Epithelial cell of proximal tubule (primary cell): ENCODE measurements around the gene RACGAP1. TPM values are rescaled to one million over a fixed set of nuclear protein-coding genes. Genes with fewer than 3 reads are reported as not detected.

Experiments
- DNase-seq: peaks from one replicate; pipeline ENCODE4 v3.0.0-alpha.2; 2011; ENCODE audit warnings: low read depth
- H3K4me3 ChIP-seq: 2 replicates; pipeline ENCODE4 v1.5.1; 2011; ENCODE audit warnings: low read depth, mild to moderate bottlenecking, low read length
- CTCF ChIP-seq: conservative IDR thresholded peaks from 2 replicates; pipeline ENCODE4 v1.5.1; 2012; ENCODE audit warnings: low read depth, mild to moderate bottlenecking, low read length
- total RNA-seq: library from RNA; depleted of rRNA; stranded (reverse); fragments of >200 nt; gene quantifications from 2 replicates; pipeline ENCODE4 v1.2.3, GENCODE V29; 2015

RACGAP1 gene
- total RNA-seq: 86.5 and 98.2 TPM in 2 replicates

GRCh38 chr12:50025187-50026059 is at the start of gene RACGAP1:
Gene RACGAP1, minus strand, starts transcription at chr12:50025494. Its CDS starts 8,779 bp downstream, at chr12:50016715.
- peak; percentile 88 for DNase-seq
- H3K4me3 ChIP-seq: peak within 1 kb of the TSS; percentile 79
- no peak for TF ChIP-seq CTCF

- no peak for TF ChIP-seq CTCF
- DNase-seq: no peak
- H3K4me3 ChIP-seq: no peak overlapping the region
Measured at GRCh38 chr12:50073712-50074111, 48.4 kb upstream of the RACGAP1 start.

- no peak for TF ChIP-seq CTCF
- DNase-seq: no peak
Measured at GRCh38 chr12:50073206-50073605, 47.9 kb upstream of the RACGAP1 start.

GRCh38 chr12:50072198-50072907 is 47.1 kb upstream of the RACGAP1 start:
- no peak overlapping the region for H3K4me3 ChIP-seq
- TF ChIP-seq CTCF: no peak
- no peak for DNase-seq

More at GRCh38 chr12:50073206-50073605, 47.9 kb upstream of the RACGAP1 start:
- no peak overlapping the region for H3K4me3 ChIP-seq

- peak; percentile 96 for TF ChIP-seq CTCF
- DNase-seq: no peak
- H3K4me3 ChIP-seq: no peak overlapping the region
Measured at GRCh38 chr12:50070314-50071060, 45.2 kb upstream of the RACGAP1 start.

GRCh38 chr12:50069539-50069938 is 44.2 kb upstream of the RACGAP1 start:
- no peak for TF ChIP-seq CTCF
- no peak for DNase-seq
- no peak overlapping the region for H3K4me3 ChIP-seq
